Keratinocyte (primary cell): ENCODE results near the gene RELL2. TPM values are rescaled to one million over a fixed set of nuclear protein-coding genes. Genes with fewer than 3 reads are reported as not detected.

Source experiments
- DNase-seq: peaks from one replicate; pipeline ENCODE4 v3.0.0-alpha.2; 2011; ENCODE audit warnings: low read depth, missing footprints, low spot score
- FAIRE-seq: peaks from 2 replicates; lab custom pipeline; 2011; peaks lifted over from hg19 to GRCh38; lab: Jason Lieb, UNC
- H2AFZ ChIP-seq: 2 replicates; pipeline ENCODE4 v1.6.0; 2012; ENCODE audit warnings: low read length, control low read depth, inconsistent platforms; ENCODE audit not compliant: control insufficient read depth
- H3K27ac ChIP-seq: 2 replicates; pipeline ENCODE4 v1.5.1; 2011; ENCODE audit warnings: low read length; ENCODE audit not compliant: control insufficient read depth, insufficient read depth
- H3K27me3 ChIP-seq: 3 replicates; pipeline ENCODE4 v1.6.0; 2011; ENCODE audit warnings: low read length; ENCODE audit not compliant: control insufficient read depth, insufficient read depth; ENCODE audit errors: extremely low read depth
- H3K36me3 ChIP-seq, 2 experiments: 2 replicates in 1 of 2; 3 replicates in 1 of 2; pipeline ENCODE4 v1.5.1; 2011; ENCODE audit warnings: low read length in 2 of 2, mild to moderate bottlenecking in 1 of 2; ENCODE audit not compliant: control insufficient read depth in 2 of 2, insufficient read depth in 2 of 2; ENCODE audit errors: extremely low read depth in 1 of 2
- H3K4me1 ChIP-seq: 3 replicates; pipeline ENCODE4 v1.5.1; 2011; ENCODE audit warnings: low read length; ENCODE audit not compliant: control insufficient read depth, insufficient read depth; ENCODE audit errors: extremely low read depth
- H3K4me2 ChIP-seq: 3 replicates; pipeline ENCODE4 v1.6.0; 2011; ENCODE audit warnings: low read depth, low read length; ENCODE audit not compliant: control insufficient read depth, insufficient read depth; ENCODE audit errors: extremely low read depth
- H3K4me3 ChIP-seq, 3 experiments: fragments of 200-600 bp in 1 of 3; sonication (generic) in 1 of 3; 2 replicates in 2 of 3; 3 replicates in 1 of 3; pipeline ENCODE4 v1.5.1; 2011 to 2016; ENCODE audit warnings: low read length in 3 of 3, mild to moderate bottlenecking in 3 of 3, control low read depth in 2 of 3, inconsistent platforms in 1 of 3, low read depth in 1 of 3, mixed read lengths in 1 of 3, mixed run types in 1 of 3, moderate library complexity in 1 of 3; ENCODE audit not compliant: control insufficient read depth in 2 of 3, insufficient read depth in 2 of 3; ENCODE audit errors: extremely low read depth in 1 of 3
- H3K79me2 ChIP-seq: 2 replicates; pipeline ENCODE4 v1.6.0; 2012; ENCODE audit warnings: low read length; ENCODE audit not compliant: control insufficient read depth, insufficient read depth
- H3K9ac ChIP-seq: 3 replicates; pipeline ENCODE4 v1.6.0; 2011; ENCODE audit warnings: low read length; ENCODE audit not compliant: control insufficient read depth, insufficient read depth; ENCODE audit errors: extremely low read depth
- H3K9me1 ChIP-seq: 3 replicates; pipeline ENCODE4 v1.6.0; 2011; ENCODE audit warnings: low read length; ENCODE audit not compliant: control insufficient read depth, insufficient read depth; ENCODE audit errors: extremely low read depth
- H3K9me3 ChIP-seq: 2 replicates; pipeline ENCODE4 v1.5.1; 2012; ENCODE audit warnings: low read depth, low read length; ENCODE audit not compliant: control insufficient read depth
- H4K20me1 ChIP-seq: 3 replicates; pipeline ENCODE4 v1.6.0; 2011; ENCODE audit warnings: low read length; ENCODE audit not compliant: control insufficient read depth, insufficient read depth; ENCODE audit errors: extremely low read depth
- CTCF ChIP-seq, 3 experiments: IDR thresholded peaks in 1 of 3; conservative IDR thresholded peaks in 1 of 3; optimal IDR thresholded peaks in 1 of 3; 2 replicates in 2 of 3; 3 replicates in 1 of 3; pipeline versions ENCODE3 to v1.5.1; 2011; ENCODE audit warnings: low read length in 3 of 3, mild to moderate bottlenecking in 3 of 3, moderate library complexity in 2 of 3, control low read depth in 1 of 3, inconsistent platforms in 1 of 3; ENCODE audit not compliant: insufficient read depth in 2 of 3; ENCODE audit errors: extremely low read depth in 1 of 3
- EZH2 ChIP-seq: IDR thresholded peaks from one replicate; pipeline ENCODE4 v1.6.1; 2012; ENCODE audit warnings: inconsistent platforms, mild to moderate bottlenecking, low read length, moderate library complexity
- dilution Hi-C: fragments of 300-500 bp; cut with MboI; formaldehyde crosslinking; loops from one replicate; pipeline ENCODE4 v1.7.0; 2020; ENCODE audit warnings: low sequenced_read_pairs; ENCODE audit not compliant: extremely low pct_ligation_motif_present
- polyA plus RNA-seq, 5 experiments: library from polyadenylated mRNA; depleted of rRNA in 3 of 5; stranded (reverse) in 3 of 5; stranded (forward) in 1 of 5; unstranded in 1 of 5; fragments of >200 nt; gene quantifications; 1 replicate in 1 of 5; 2 replicates in 3 of 5; 3 replicates in 1 of 5; pipeline versions ENCODE4 v1.2.1 to v1.2.3, GENCODE V29; 2011 to 2012; ENCODE audit warnings: missing spikeins in 2 of 5, low read depth in 1 of 5, low replicate concordance in 1 of 5

Gene RELL2
- polyA plus RNA-seq, 1 donor (not counting 4 experiments of a cell fraction or from before 2014, with no cell fraction given), result 8.9 TPM

- Histone ChIP-seq H3K79me2 (peaks cover 74% of the 10 kb centered on the region), H3K4me3 (peak overlapping the region in 2 of 3 experiments; percentile 76 to 83), H3K9me1 (no peaks in the 10 kb centered on the region), H3K36me3 (peaks cover 3 to 19% of the 10 kb centered on the region in 2 experiments), H3K27me3 (no peaks in the 10 kb centered on the region), H3K9ac (no peak overlapping the region), H3K4me2 (peak overlapping the region; percentile 92), H2AFZ (no peak overlapping the region), H4K20me1 (peaks cover 6% of the 10 kb centered on the region), H3K9me3 (no peaks in the 10 kb centered on the region), H3K4me1 (peaks cover 22% of the 10 kb centered on the region), H3K27ac (no peak overlapping the region)
- DNase-seq, result no peak
- dilution Hi-C loops, result no loop called here
- no peak for TF ChIP-seq CTCF (optimal IDR thresholded peaks at IDR 0.05 in 1 of 3, IDR thresholded peaks at IDR 0.05 in 1 of 3, conservative IDR thresholded peaks at IDR 0.05 in 1 of 3; ENCODE audit: extremely low read depth in 1 of 3, insufficient read depth in 2 of 3, low read length in 3 of 3)
- no peak for FAIRE-seq
These were observed 20.6 kb upstream of the RELL2 start for GRCh38 chr5:141615991-141616720.

GRCh38 chr5:141617128-141617527 lies 19.7 kb upstream of the RELL2 start:
- H3K27ac ChIP-seq, result peak overlapping the region; percentile 83

More at GRCh38 chr5:141617128-141617527, 19.7 kb upstream of the RELL2 start:
- Histone ChIP-seq H3K4me3 (peak overlapping the region; percentile 76 to 91 (median 83)), H4K20me1 (peaks cover 6% of the 10 kb centered on the region), H3K4me2 (peak overlapping the region; percentile 92), H3K9ac (peak overlapping the region; percentile 93), H3K9me3 (no peaks in the 10 kb centered on the region), H3K36me3 (peaks cover 6 to 19% of the 10 kb centered on the region in 2 experiments), H3K4me1 (peaks cover 22% of the 10 kb centered on the region), H3K79me2 (peaks cover 64% of the 10 kb centered on the region), H3K27me3 (no peaks in the 10 kb centered on the region), H3K9me1 (no peaks in the 10 kb centered on the region), H2AFZ (no peak overlapping the region)
- TF ChIP-seq CTCF (optimal IDR thresholded peaks at IDR 0.05 in 1 of 3, IDR thresholded peaks at IDR 0.05 in 1 of 3, conservative IDR thresholded peaks at IDR 0.05 in 1 of 3; ENCODE audit: extremely low read depth in 1 of 3, insufficient read depth in 2 of 3, low read length in 3 of 3) (no peak), EZH2 (no peak)
- DNase-seq (no peak), FAIRE-seq (no peak)
- dilution Hi-C loops, result no loop called here
